ENCODE results near the gene SLC4A1.
"Not testable (repeated sequence)": the region's sequence is repeated elsewhere in the genome, so short reads cannot be mapped to it uniquely, and the experiment has no call there.

The SLC4A1 gene

DNA sequence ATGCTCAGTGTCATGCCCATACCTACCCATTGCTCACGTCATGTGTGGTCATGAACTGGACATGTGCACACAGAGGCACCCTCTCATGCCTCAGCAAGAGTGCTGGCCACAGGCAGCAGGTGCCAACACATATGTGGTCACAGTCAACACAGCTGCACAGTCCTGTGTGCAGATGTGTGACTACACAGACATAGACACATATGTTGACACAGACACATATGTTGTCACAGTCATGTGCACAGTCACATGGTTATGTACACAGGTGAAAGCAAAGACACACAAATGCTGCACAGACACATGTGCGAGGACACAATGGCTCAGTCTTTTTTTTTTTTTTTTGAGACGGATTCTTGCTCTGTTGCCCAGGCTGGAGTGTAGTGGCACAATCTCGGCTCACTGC is 11.3 kb downstream of the SLC4A1 start:
- DNase-seq (ENCODE audit: low read depth in 2 of 2), result no peak

DNA sequence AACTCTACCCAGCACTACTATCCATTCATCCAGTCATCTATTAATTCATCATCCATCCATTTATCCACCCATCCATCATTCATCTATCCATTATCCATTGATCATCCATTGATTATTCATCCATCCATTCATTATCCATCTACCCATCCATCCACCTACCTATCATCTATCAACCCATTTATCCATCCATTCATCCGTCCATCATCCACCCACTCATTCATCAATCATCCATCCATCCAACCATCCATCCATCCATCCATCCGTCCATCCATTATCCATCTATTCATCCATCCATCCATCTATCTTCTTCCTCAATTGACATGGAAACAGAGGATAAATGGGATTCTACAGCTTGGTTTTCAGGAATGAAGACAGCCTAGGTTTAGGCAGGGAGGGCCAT is 12.0 kb downstream of the SLC4A1 start:
- DNase-seq (ENCODE audit: low read depth in 2 of 2), result no peak

GRCh38 chr17:44254361-44255095 is 13.4 kb downstream of the SLC4A1 start:
- no peak for DNase-seq (ENCODE audit: low read depth in 2 of 2)

- DNase-seq (ENCODE audit: low read depth in 2 of 2), result no peak
These were observed 14.9 kb downstream of the SLC4A1 start for GRCh38 chr17:44253006-44253405.

DNA sequence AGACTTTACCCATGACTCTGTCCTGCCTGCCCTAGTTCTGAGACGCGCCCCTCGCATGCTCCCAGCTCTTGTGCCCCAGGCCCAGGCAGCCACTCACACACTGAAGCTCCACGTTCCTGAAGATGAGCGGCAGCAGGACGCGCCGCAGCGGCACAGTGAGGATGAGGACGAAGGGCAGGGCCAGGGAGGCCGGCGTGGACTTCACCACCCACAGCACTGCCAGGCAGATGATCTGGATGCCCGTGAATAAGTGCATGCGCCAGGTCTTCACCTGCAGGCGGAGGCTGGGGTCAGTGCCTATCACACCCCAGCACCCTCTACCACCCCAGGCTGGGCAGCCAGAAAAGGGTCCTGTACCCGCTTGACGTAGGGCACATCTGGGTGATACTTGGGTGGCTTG is 16.9 kb downstream of the SLC4A1 start:
- DNase-seq (ENCODE audit: low read depth in 2 of 2), result no peak

DNA sequence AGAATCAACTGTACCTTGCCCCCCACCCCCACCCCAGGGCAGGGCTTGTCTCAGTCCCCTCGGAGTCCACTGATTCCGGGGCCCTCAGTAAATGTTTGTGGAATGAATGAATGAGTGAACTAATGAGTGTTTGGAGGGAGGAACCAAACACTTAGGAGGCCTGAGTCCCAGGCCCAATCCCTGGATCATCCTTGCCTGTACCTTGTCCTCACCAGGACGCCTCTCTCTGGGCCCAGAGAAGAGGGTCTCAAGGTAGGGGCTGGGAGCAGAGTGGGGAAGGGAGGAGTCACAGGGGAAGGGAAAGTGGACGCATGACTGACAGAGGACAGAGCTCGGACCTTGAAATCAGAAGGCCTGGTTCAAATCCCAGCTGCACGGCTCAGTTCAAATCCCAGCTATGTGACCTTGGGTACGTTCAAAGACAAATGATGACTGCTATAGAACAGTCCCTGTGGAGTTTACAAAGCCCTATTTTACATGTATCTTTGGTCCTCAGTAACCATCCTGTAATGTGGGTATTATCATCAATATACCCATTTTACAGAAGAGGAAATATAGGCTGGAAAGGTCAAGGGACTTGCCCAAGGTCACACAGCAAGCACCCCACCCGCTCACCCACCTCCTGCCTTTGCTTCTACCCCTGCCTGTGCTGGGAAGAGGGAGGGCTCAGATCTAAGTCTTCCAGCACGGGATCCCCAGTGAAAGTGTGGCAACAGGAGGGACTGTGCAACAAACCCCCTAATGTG is 18.3 kb downstream of the SLC4A1 start:
- no peak for DNase-seq (ENCODE audit: low read depth in 2 of 2)

- DNase-seq (ENCODE audit: low read depth in 2 of 2), result no peak
These were observed 19.8 kb downstream of the SLC4A1 start for GRCh38 chr17:44247876-44248736.

- DNase-seq (ENCODE audit: low read depth in 2 of 2), result no peak
These were observed 20.5 kb downstream of the SLC4A1 start for GRCh38 chr17:44247440-44247841.

GRCh38 chr17:44241106-44241624 is 26.8 kb downstream of the SLC4A1 start:
- no peak for DNase-seq (ENCODE audit: low read depth in 2 of 2)

DNA sequence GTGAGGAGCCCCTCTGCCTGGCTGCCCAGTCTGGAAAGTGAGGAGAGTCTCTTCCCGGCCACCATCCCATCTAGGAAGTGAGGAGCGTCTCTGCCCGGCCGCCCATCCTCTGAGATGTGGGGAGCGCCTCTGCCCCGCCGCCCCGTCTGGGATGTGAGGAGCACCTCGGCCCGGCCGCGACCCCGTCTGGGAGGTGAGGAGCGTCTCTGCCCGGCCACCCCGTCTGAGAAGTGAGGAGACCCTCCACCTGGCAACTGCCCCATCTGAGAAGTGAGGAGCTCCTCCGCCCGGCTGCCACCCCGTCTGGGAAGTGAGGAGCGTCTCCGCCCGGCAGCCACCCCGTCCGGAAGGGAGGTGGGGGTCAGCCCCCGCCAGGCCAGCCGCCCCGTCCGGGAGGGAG is 30.0 kb downstream of the SLC4A1 start:
- DNase-seq (ENCODE audit: low read depth in 2 of 2), result not testable (repeated sequence)

DNA sequence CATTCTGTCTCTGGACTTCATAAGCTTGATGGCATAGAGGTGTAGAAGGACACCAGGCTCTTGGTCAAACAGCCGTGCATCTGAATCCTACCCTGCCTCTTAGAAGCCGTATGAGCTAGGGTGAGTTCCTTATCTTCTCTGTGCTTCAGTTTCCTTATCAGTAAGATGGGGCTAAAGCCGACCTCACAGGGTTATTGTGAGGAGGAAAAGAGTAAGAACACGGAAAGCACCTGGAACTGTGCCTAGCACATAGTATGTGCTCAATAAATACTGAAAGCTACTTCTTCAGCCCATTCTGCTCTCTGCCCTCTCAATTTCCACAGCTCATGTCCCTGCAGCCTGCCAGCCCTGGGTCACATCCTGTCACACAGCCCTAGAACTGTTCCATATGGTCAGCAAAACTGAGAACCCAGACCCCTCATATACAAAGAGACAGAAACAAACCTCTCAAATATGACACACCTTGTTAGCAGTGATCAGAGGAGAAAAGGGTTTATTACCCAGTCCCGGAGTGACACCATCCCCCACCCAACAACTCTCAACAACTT is 31.4 kb downstream of the SLC4A1 start:
- no peak for DNase-seq (ENCODE audit: low read depth in 2 of 2)

DNA sequence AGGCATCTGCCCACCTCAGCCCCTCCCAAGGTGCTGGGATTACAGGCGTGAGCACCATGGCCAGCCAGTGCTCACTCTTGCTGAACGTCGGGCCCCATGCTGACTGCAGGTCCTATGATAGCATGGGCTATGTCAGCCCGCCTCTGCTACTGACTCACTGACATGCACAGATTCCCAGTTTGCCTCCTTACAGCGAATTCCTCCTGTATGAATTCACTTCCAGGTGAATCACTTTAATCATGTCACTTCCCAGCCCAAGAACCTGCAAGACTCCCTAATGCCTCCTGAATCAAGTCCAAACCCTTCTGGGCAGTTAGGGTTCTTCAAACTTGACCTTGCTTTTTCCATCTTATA is 32.4 kb downstream of the SLC4A1 start:
- no peak for DNase-seq (ENCODE audit: low read depth in 2 of 2)

DNA sequence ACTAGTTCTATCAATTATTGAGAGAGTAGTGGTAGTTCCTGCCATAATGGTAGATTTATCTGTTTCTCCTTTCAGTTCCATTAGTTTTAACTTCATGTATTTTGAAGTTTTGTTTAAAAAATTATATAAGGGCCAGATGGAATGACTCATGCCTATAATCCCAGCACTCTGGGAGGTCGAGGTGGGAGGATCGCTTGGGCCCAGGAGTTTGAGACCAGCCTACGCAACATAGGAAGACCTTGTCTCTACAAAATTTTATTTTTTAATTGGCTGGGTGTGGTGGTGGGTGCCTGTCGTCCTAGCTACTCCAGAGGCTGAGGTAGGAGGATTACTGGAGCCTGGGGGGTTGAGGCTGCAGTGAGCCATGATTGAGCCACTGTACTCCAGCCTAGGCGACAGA is 34.4 kb downstream of the SLC4A1 start:
- DNase-seq (ENCODE audit: low read depth in 2 of 2), result no peak

DNA sequence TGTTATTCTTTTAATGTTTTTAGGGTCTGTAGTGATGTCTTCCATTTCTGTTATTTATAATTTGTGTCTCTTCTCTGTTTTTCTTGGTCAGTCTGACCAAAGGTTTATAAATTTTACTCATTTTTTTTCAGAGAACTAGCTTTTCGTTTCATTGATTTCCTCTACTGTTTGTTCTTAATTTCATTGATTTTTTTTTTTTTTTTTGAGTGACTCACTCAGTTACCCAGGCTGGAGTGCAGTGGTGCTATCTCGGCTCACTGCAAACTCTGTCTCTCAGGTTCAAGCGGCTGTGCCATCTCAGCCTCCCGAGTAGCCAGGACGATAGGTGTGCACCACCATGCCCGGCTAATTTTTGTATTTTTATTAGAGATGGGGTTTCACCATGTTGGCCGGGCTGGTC is 35.9 kb downstream of the SLC4A1 start:
- no peak for DNase-seq (ENCODE audit: low read depth in 2 of 2)

- DNase-seq (ENCODE audit: low read depth in 2 of 2), result no peak
These were observed 37.8 kb downstream of the SLC4A1 start for GRCh38 chr17:44230140-44230539.

DNA sequence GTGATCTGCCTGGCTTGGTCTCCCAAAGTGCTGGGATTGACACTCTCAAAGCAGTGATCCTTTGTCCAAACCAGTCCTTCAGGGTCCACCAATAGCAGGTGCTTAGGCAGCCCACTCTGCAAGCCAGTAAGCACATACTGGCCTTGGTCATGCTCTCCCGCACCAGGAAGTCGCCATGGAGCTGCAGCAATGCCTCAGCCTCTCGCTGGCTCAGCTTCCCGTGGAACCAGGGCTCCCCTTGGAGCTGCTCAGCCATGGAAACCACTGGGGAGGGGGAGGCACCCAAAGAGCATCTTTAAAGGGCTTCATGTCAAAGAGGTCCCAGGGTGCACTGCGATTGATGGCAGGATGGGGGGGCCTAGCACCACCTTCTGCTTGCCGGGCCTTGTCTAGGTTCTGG is 38.8 kb downstream of the SLC4A1 start:
- DNase-seq (ENCODE audit: low read depth in 2 of 2), result no peak

DNA sequence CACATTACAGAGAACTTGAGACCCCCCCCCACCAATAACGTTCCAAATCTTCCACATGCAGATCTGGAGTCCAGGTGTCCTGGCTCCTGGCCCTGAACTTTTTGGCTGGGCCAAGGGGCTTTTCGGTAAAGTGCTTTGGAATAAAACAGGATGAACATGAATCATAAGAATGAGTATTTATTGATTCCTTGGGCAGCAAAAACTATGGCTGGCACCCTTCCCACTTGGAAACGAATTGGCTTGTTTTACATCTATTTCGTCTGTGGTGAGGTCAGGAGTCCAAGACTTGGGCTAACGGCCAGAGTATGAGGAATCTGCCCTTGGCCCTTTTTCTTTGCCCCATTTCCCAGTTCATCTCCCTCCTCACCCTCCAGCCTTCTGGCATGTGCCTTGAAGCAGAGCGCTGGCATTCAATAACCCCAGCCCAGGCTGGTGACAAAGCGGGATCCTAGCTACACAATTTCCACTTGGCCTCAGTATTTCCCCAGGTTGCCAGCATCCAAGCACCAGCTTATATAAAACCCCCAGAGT is 44.3 kb downstream of the SLC4A1 start:
- DNase-seq (ENCODE audit: low read depth in 2 of 2), result no peak

DNA sequence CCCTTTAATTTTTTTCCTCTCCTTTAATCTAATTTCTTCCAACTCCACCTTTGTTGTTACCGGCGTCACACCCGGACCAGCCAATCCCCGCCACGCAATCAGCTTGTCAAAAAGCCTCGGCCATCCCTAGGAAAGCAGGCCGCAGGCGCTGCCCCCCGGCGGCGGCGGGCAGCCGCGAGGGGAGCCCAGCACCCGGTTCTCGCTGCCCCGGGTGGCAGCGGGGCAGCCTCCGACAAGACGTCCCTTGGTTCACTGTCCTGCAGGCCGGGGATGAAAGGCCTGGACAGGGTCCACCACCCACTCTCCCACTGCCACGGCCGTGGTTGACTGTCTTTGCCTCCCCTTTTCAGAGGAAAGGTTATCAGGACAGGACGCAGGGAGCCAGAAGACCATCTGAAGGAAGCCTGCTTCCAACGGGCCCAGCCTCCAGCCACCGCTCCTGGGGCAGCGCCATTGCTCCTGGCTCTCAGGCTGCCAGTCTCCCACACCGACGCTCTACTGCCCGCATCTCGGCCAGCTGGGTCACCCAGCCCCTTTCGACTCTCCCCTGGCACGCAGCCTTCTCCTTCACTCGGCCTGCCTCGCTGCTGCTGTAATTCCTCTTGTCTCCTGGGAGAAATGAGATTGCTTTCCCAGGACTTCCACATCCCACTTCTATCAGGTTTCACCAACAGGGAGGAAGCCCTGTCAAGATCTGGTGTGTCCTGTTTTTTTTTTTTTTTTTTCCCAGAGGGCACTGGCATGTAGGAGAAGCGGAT is 45.6 kb downstream of the SLC4A1 start:
- no peak for DNase-seq (ENCODE audit: low read depth in 2 of 2)

DNA sequence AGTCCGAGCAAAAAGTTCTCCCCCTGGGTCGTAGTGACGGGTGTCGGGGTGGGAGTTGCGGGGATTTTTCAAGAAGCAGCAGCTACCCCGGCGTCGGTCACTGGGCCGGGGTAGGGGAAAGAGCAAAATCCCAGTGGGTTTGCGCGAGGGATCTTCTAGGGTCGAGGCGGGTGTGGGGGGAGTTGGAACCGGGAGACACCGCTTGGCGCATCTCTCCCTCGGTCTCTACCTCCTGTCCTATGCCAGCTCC is 46.1 kb downstream of the SLC4A1 start:
- no peak for DNase-seq (ENCODE audit: low read depth in 2 of 2)

DNA sequence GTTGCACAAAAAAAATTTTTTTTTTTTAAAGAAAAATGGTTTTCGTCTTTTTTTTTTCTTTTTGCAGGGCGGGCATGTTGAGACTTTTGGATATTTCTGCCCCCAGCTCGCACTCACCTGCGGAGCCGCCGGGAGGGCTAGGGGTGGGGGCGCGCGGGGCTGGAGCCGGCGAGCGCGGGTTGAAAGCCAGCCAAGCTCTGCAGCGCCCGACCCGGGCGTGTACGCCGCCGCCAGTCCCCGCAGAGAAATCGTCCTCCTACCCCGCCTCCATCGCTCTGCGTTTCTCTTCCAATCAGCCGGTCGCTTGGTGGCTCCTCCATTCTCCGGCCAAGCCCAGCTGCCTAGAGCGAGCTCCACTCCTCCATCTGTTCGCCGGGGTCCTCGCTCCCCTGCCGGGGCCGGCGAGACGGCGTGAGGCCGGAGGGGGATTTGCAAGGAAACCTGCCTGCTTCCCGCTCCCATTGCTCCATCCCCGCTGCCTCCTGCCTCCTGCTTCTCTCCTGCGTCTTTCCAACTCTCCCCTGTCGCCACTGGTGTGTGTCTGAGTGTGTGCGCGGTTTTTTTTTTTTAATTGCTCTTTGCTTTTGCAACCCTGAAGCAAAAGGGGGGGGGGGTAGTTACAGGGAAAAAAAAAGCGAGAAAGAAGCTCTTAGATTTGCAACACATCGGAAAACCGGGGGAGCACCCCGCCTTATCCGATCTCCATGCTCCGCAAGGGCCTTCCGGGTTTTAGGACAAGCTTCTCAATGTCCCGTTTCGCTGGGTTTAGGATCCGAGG is 46.7 kb downstream of the SLC4A1 start:
- DNase-seq (ENCODE audit: low read depth in 2 of 2), result peak; percentile 28 to 58
